ENCODE data around the gene LOXL4.

The LOXL4 gene

DNA sequence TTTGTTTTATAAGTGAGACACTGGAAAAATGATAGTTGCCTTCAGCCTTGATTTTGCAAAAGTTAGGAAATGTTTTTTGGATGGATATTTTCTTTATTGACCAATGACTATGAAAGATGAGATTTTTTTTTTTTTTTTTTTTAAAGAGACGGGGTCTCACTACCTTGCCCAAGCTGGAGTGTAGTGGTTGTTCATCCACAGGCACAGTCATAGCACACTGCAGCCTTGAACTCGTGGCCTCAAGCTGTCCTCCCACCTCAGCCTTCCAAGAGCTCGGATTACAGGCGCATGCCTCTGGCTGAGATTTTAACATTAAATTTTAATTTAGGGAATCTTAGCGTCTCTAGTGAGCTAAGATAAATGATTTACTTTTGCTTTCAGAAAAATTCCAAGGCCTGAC lies 66.2 kb downstream of the LOXL4 start:
- no peak for FAIRE-seq
- no peak for DNase-seq (ENCODE audit: low spot score)

Data from urothelium cell line (cell line).